OCI-LY7 (cell line): ENCODE measurements around the gene EPS8L3. TPM values are rescaled to one million over a fixed set of nuclear protein-coding genes. Genes with fewer than 3 reads are reported as not detected.

Source experiments
- BruUV-seq: library from RNA; stranded (reverse); fragments of 400-500 nt; replicated peaks from 2 replicates; lab custom pipeline; 2021; lab: Mats Ljungman, UMichigan
- CTCF ChIA-PET: fragments of 300-600 bp; sonication (Branson Sonifier 250); formaldehyde crosslinking; loops from one replicate; lab custom pipeline; 2022; ENCODE audit warnings: antibody characterized with exemption; ENCODE audit not compliant: unreplicated experiment; lab: Charles Lee
- POLR2A ChIA-PET: fragments of 300-600 bp; sonication (Branson Sonifier 250); formaldehyde crosslinking; loops from one replicate; lab custom pipeline; 2022; ENCODE audit warnings: antibody characterized with exemption; lab: Charles Lee
- DNase-seq: peaks from one replicate; pipeline ENCODE4 v3.0.0-alpha.2; 2015; ENCODE audit warnings: low spot score
- H2AFZ ChIP-seq: fragments of 200-600 bp; sonication (generic), shearing (Covaris generic); 2 replicates; pipeline ENCODE4 v1.6.1; 2014; ENCODE audit warnings: mild to moderate bottlenecking, antibody characterized with exemption, low read length, moderate library complexity
- H3K27ac ChIP-seq: fragments of 200-600 bp; sonication (generic); 2 replicates; pipeline ENCODE4 v1.5.1; 2014; ENCODE audit warnings: mixed run types, low read depth, mild to moderate bottlenecking, moderate library complexity, low read length, inconsistent platforms; ENCODE audit not compliant: poor library complexity, severe bottlenecking
- H3K36me3 ChIP-seq: fragments of 200-600 bp; sonication (generic); 2 replicates; pipeline ENCODE4 v1.6.1; 2014; ENCODE audit warnings: mild to moderate bottlenecking, antibody characterized with exemption, low read length, moderate library complexity, mixed read lengths; ENCODE audit not compliant: insufficient read depth
- H3K4me1 ChIP-seq: fragments of 200-600 bp; sonication (generic); 2 replicates; pipeline ENCODE4 v1.5.1; 2014; ENCODE audit warnings: mild to moderate bottlenecking, low read length; ENCODE audit not compliant: insufficient read depth, poor library complexity, severe bottlenecking
- H3K4me2 ChIP-seq: fragments of 200-600 bp; sonication (generic); 2 replicates; pipeline ENCODE4 v1.6.1; 2014; ENCODE audit warnings: mild to moderate bottlenecking, low read length
- H3K4me3 ChIP-seq: fragments of 200-600 bp; sonication (generic); 2 replicates; pipeline ENCODE4 v1.5.1; 2014; ENCODE audit warnings: mild to moderate bottlenecking, low read depth, low read length; ENCODE audit not compliant: poor library complexity, severe bottlenecking
- H3K79me2 ChIP-seq: fragments of 200-600 bp; sonication (generic); 2 replicates; pipeline ENCODE4 v1.6.1; 2016; ENCODE audit warnings: low read depth, mild to moderate bottlenecking, low read length, moderate library complexity, mixed read lengths; ENCODE audit not compliant: insufficient read depth
- H3K9me2 ChIP-seq: fragments of 200-600 bp; sonication (generic); 2 replicates; pipeline ENCODE4 v1.6.1; 2016; ENCODE audit warnings: mild to moderate bottlenecking, low read length, mixed read lengths; ENCODE audit not compliant: insufficient read depth
- H3K9me3 ChIP-seq: fragments of 200-600 bp; sonication (generic); 2 replicates; pipeline ENCODE4 v1.6.1; 2014; ENCODE audit warnings: mild to moderate bottlenecking, mixed run types, low read length, mixed read lengths
- H4K20me1 ChIP-seq: fragments of 200-600 bp; sonication (generic); 2 replicates; pipeline ENCODE4 v1.6.1; 2014; ENCODE audit warnings: mild to moderate bottlenecking, antibody characterized with exemption, low read length, moderate library complexity, mixed read lengths; ENCODE audit not compliant: insufficient read depth
- EZH2phosphoT487 ChIP-seq: fragments of 200-600 bp; sonication (generic); IDR thresholded peaks from 2 replicates; pipeline ENCODE4 v1.6.1; 2018; ENCODE audit warnings: low read depth, borderline replicate concordance, mild to moderate bottlenecking, mixed run types, antibody characterized with exemption, low read length, moderate library complexity, mixed read lengths
- intact Hi-C: fragments of 100-400 bp; cut with micrococcal nuclease; formaldehyde crosslinking; loops from one replicate; pipeline ENCODE4 v1.10.0; 2022; ENCODE audit not compliant: unreplicated experiment
- total RNA-seq, 2 experiments: library from RNA; depleted of rRNA in 1 of 2; stranded (reverse); fragments of >200 nt in 1 of 2; shearing (Covaris generic) in 1 of 2; gene quantifications; 2 replicates each; pipeline ENCODE4 v1.2.3, GENCODE V29; 2014 to 2022
- TF ChIP-seq, protein P1 (sequence below): fragments of 200-600 bp; sonication (generic); conservative IDR thresholded peaks from 2 replicates; pipeline ENCODE4 v1.5.1; 2014; ENCODE audit warnings: mild to moderate bottlenecking, antibody characterized with exemption, low read length, moderate library complexity, mixed read lengths

The EPS8L3 gene
- total RNA-seq, 2 experiments from 2014 or later = not detected

DNA sequence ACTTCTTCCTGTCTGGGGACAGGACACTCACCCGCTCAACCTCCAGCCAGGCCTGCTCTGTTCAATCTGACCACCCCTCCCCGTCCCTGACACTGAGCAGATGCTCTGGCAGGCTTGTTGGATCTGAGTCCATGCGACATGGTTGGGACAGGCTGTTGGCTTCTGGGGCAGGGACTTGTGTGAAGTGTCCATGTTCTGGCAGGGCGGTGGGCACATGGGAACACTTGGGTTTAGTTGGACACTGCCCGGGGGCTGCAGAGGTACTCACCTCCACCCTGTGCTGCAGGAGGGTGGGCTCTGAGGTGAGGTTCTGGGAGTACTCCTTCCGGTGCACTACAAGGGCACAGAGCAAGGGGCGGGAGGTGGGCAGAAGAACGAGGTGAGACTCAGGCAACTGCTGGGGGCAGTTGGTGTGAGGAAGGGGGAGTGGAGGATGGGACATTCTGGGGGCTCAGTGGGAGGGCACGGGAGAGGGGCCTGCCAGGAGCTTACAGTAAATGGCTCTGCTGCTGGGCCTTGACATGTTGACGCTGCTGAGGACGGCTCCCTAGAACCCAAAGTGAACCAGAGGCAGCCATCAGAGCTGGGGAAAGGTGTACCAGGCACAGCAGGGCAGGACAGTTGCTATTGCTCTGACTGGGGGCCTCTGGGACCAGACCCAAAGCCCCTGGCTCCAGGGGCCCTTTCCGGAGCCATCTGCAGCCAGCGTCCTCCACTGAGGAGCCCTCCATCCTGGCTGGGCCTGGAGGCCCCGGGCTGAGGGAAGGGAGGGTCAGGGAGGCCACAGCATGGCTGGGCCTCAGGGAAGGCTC is 2.3 kb downstream of the EPS8L3 start:
- intact Hi-C loops = no loop called here
- H3K27ac ChIP-seq = no peak overlapping the region
- ChIA-PET POLR2A (no interaction called here), CTCF (interaction anchor here (1.1 kb wide), 1 partner anchor 122 kb away, joined by 3 read pairs; no protein-coding TSS in a partner anchor)
- no peak for DNase-seq
- H2AFZ ChIP-seq = no peak overlapping the region
- H4K20me1 ChIP-seq = no peaks in the 10 kb centered on the region
- no peaks in the 10 kb centered on the region for H3K9me3 ChIP-seq
- no peak for TF ChIP-seq EZH2phosphoT487
- TF ChIP-seq, protein P1, sequence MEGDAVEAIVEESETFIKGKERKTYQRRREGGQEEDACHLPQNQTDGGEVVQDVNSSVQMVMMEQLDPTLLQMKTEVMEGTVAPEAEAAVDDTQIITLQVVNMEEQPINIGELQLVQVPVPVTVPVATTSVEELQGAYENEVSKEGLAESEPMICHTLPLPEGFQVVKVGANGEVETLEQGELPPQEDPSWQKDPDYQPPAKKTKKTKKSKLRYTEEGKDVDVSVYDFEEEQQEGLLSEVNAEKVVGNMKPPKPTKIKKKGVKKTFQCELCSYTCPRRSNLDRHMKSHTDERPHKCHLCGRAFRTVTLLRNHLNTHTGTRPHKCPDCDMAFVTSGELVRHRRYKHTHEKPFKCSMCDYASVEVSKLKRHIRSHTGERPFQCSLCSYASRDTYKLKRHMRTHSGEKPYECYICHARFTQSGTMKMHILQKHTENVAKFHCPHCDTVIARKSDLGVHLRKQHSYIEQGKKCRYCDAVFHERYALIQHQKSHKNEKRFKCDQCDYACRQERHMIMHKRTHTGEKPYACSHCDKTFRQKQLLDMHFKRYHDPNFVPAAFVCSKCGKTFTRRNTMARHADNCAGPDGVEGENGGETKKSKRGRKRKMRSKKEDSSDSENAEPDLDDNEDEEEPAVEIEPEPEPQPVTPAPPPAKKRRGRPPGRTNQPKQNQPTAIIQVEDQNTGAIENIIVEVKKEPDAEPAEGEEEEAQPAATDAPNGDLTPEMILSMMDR = no peak
- no peaks in the 10 kb centered on the region for H3K36me3 ChIP-seq
- no peaks in the 10 kb centered on the region for H3K4me1 ChIP-seq
- no peaks in the 10 kb centered on the region for H3K79me2 ChIP-seq
- no peak overlapping the region for H3K4me2 ChIP-seq
- no TSS peak for BruUV-seq
- H3K9me2 ChIP-seq = no peaks in the 10 kb centered on the region
- no peak overlapping the region for H3K4me3 ChIP-seq

DNA sequence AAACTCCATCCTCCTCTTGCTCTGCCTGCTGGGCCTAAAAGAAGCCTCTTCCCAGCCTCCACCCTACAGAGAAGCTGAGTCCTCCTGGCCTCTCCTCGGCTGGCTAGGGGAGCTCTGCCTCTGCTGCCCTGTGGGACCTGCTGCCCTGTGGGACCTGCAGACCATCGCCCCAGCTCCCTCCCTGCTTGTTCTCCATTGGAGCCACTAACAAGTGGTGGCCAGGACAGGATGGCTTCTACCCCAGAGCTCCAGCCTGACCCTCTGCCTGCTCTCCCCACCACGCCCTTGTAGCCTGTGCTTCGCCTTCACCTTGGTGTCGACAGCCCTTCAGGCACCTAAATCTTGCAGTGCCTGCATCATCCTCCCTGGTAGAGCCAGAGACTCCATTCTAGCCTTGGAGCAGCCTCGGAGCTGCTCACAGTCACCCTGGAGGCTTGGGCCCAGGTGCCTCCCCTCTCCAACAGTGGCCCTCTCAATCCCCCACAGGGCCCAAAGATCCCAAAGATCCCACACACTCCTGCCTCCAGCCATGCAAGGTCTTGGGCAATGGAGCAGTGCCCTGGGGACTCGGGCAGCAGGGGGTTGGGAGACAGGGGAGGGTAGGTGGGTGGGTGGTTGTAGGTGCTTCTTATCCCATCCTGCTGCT is 3.0 kb downstream of the EPS8L3 start:
- Histone ChIP-seq H3K27ac (no peak overlapping the region), H3K79me2 (no peaks in the 10 kb centered on the region), H3K4me1 (no peaks in the 10 kb centered on the region), H3K36me3 (no peaks in the 10 kb centered on the region), H3K4me3 (no peak overlapping the region), H3K4me2 (no peak overlapping the region), H3K9me2 (no peaks in the 10 kb centered on the region), H3K9me3 (no peaks in the 10 kb centered on the region), H4K20me1 (no peaks in the 10 kb centered on the region), H2AFZ (no peak overlapping the region)
- no TSS peak for BruUV-seq
- TF ChIP-seq, protein P1 = no peak
- no peak for TF ChIP-seq EZH2phosphoT487
- ChIA-PET POLR2A (no interaction called here), CTCF (interaction anchor here (1.6 kb wide), 1 partner anchor 14 kb away, joined by 4 read pairs; no protein-coding TSS in a partner anchor)
- intact Hi-C loops = no loop called here
- no peak for DNase-seq
